ENCODE measurements around the gene SH3PXD2A.

The SH3PXD2A gene

GRCh38 chr10:103812432-103812831, 42.9 kb downstream of the SH3PXD2A start:
- no peak for DNase-seq (ENCODE audit: low read depth)

GRCh38 chr10:103812004-103812403, 43.4 kb downstream of the SH3PXD2A start:
- no peak for DNase-seq (ENCODE audit: low read depth)

- DNase-seq (ENCODE audit: low read depth): no peak
Observed at GRCh38 chr10:103811463-103811862, 43.9 kb downstream of the SH3PXD2A start.

DNA sequence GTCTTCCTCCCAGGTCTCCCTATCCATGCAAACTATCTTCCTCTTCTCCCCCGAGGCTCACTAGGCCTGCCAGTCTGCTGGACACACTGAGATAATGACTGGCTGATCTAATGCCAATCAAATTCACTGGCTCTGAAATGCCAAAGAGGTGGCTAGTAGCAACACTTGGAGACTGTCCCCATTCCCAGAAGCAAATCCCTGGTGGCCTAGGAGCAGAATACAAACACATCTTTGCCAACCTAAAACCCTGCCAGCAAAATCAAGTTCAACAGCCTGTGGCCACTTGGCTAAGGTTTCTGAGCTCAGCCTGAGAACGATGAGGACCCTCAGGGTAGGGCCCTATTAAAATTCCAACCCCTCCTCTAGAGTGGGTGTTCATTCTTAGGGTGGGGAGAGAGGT, 46.6 kb downstream of the SH3PXD2A start:
- no peak for DNase-seq (ENCODE audit: low read depth)

- no peak for DNase-seq (ENCODE audit: low read depth)
Observed at GRCh38 chr10:103807996-103808395, 47.4 kb downstream of the SH3PXD2A start.

- no peak for DNase-seq (ENCODE audit: low read depth)
Observed at GRCh38 chr10:103806395-103807187, 48.8 kb downstream of the SH3PXD2A start.

- no peak for DNase-seq (ENCODE audit: low read depth)
Observed at GRCh38 chr10:103805781-103806180, 49.6 kb downstream of the SH3PXD2A start.

DNA sequence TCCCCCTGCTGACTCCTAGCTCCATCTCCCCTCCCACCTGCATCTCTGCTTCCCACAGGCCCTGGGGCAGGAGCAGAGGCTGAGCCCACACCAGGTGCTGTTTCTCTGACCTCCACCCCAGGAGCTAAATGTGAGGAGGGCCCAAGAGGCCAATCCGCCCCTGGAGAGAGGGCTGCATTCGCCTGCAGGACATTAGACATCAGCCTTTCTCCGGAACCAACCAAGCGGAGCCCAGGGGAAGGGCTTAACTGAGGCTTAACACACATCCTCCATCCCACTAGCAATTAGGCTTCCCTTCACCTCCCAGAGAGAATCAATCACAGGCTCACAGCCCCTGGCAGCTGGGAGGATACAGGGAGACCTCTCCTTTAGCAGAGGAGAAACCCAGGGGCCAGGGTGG, 50.5 kb downstream of the SH3PXD2A start:
- DNase-seq (ENCODE audit: low read depth): no peak

DNA sequence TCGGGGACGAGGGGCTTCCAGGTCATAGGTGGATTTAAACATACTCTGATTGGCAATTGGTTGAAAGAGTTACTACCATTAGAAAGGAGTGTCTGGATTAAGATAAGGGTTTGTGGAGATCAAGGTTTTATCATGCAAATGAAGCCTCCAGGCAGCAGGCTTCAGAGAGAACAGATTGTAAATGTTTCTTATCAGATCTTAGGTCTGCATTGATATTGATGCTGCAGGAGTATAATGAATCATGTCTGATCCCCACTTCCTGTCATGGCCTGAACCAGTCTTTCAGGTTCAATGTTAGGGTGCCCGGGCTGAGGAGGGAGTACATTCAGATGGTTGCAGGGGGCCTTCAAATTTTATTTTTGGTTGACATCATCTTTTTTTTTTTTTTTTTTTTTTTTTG, 51.4 kb downstream of the SH3PXD2A start:
- no peak for DNase-seq (ENCODE audit: low read depth)

DNA sequence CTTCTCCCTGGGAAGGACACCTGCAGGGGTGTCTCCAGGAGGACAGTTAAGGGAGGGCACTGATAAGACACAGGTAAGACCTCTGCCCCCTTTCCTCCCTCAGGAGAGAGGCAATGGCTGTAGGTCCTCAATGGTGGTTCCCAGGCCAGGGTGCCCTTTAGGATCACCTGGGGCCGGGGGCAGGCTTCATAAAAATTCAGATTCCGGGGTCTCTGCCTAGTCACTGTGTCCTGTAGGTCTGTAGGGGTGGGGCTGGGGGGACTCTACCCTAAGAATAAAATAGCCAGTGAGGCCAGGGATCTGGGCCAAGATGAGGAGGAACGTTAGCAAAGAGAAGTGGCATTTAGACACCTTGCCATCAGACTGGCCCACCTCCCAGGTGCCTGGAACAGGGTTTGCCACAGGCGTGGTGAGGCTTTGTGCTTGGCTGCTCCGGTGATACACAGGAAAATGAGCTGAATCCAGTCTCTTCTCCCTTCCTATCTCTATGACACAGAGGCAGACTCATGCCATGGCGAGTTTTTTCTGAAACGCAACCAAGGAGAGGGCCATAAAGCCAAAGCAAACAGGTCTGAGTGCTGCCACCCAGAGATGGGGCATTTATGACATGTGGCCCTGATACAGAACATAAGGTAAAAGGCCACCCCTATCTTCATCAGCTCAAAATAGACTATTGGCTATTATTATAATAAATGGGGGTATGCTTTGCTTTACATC, 52.6 kb downstream of the SH3PXD2A start:
- no peak for DNase-seq (ENCODE audit: low read depth)

- no peak for DNase-seq (ENCODE audit: low read depth)
Observed at GRCh38 chr10:103802081-103802480, 53.3 kb downstream of the SH3PXD2A start.

- DNase-seq (ENCODE audit: low read depth): no peak
Observed at GRCh38 chr10:103800789-103801540, 54.4 kb downstream of the SH3PXD2A start.

GRCh38 chr10:103800089-103800488, 55.3 kb downstream of the SH3PXD2A start:
- no peak for DNase-seq (ENCODE audit: low read depth)

DNA sequence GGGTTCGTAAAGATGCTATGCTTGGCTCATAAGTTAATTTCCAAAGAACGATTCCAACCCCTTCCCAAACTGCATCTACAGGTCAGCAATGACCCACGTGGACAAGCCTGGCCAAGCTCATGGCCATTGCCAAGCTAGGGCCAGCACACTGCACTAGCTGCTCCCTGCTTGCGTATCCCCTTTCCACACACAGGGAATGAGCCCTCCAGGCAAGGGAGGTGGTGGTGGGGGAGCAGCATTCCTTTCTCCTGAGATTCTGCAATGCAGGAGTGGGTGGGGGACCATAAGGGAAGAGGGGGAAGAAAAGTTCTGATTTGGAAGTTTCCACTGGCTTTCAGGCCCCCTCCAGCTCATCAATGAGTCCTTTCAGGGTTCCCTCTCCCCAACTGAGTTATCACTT, 56.0 kb downstream of the SH3PXD2A start:
- DNase-seq (ENCODE audit: low read depth): no peak

DNA sequence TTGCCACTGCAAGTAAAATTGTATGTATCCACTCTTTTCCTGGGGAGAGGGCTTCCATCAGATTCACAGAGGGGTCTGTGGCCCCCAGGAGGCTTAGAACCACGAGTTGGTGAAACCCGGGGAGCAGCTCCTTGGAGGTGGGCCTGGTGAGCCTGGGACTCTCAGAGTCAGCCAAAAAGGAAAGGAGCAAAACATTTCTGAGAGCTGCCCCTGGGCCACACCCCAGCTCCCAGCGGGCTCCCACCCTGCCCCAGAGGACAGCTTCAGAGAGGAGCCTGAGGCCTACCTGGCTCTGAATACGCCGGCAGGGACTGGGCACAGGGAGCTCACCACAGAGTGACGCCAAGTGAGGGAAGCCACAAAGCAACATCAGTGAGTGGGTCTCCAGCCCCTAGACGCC, 56.9 kb downstream of the SH3PXD2A start:
- DNase-seq (ENCODE audit: low read depth): no peak

GRCh38 chr10:103797857-103798256, 57.5 kb downstream of the SH3PXD2A start:
- no peak for DNase-seq (ENCODE audit: low read depth)

DNA sequence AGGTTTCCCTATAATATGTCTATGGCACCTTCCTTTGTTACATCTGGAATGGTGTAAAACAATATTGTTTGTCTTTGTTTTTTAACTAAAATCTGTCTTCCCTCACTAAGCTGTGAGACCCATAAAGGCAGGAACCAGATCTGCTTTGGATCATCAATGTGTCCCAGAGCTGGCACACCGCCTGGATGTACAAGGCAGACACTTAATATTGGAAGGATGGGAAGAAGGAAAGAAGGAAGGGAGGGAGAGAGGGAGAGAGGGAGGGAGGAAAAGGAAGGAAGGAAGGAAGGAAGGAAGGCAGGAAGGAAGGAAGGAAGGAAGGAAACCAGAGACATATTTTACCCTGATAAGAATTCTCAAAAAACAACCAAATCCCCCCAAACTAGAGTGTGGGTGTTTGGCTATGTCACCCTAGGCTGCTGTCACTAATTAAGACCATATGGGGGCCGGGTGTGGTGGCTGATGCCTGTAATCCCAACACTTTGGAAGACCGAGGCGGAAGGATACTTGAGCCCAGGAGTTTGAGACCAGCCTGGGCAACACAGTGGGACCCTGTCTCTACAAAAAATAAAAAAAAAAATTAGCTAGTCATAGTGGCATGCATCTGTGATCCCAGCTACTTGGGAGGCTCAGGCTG, 59.6 kb downstream of the SH3PXD2A start:
- DNase-seq (ENCODE audit: low read depth): no peak

DNA sequence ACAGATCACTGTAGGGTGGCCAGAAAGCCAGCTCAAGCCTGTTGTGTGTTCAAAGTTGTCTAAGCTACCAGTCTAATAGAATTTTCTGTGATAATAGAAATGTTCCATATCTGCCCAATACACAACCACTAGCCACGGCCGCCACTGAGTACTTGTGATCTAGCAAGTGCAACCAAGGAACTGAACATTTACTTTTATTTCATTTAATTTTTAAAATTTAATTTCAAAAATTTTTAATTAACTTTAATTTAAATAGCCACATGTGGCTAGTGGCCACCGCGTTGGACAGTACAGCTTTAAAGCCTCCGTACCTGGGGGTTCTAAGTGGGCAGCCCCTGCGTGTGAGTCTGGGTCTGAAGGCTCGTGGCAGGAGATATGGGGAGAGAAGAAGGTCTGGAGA, 60.4 kb downstream of the SH3PXD2A start:
- DNase-seq (ENCODE audit: low read depth): no peak

- DNase-seq (ENCODE audit: low read depth): no peak
Observed at GRCh38 chr10:103793920-103794883, 61.2 kb downstream of the SH3PXD2A start.

- no peak for DNase-seq (ENCODE audit: low read depth)
Observed at GRCh38 chr10:103793429-103793828, 61.9 kb downstream of the SH3PXD2A start.

GRCh38 chr10:103792547-103792946, 62.8 kb downstream of the SH3PXD2A start:
- DNase-seq (ENCODE audit: low read depth): no peak
